Activated naive CD4-positive, alpha-beta T cell treated with Interleukin-2 at 50 U/mL for 16 hours (primary cell): Measurements from ENCODE around the gene L1TD1.
"Not testable (repeated sequence)": the region's sequence is repeated elsewhere in the genome, so short reads cannot be mapped to it uniquely, and the experiment has no call there.

Source experiments
- DNase-seq: peaks from one replicate; pipeline ENCODE4 v3.0.0-alpha.2; 2020

L1TD1 gene

DNA sequence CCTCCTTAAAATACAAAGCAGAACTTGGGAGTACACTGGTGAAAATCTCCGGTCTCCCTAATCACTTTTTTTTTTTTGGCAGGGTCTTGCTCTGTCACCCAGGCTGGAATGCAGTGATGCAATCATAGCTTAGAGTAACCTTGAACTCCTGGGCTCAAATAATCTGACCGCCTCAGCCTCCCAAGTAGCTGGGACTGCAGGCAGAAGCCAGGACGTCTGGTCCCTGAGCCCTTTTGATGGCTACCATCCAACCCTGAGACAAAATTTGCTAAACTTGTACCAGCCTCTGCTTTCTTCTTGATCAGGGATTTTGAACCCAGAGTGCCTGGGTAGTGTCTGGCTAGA is 4.1 kb downstream of the L1TD1 start:
- no peak for DNase-seq

DNA sequence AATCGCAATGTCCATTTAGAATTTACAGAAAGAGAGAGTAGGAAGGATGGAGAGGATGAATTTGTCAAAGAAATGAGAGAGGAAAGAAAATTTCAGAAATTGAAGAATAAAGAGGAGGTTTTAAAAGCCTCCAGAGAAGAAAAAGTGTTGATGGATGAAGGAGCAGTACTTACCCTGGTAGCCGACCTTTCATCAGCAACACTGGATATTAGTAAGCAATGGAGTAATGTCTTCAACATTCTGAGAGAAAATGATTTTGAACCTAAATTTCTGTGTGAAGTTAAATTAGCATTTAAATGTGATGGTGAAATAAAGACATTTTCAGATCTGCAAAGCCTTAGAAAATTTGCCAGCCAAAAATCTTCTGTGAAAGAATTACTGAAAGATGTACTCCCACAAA is 12.5 kb downstream of the L1TD1 start:
- no peak for DNase-seq

DNA sequence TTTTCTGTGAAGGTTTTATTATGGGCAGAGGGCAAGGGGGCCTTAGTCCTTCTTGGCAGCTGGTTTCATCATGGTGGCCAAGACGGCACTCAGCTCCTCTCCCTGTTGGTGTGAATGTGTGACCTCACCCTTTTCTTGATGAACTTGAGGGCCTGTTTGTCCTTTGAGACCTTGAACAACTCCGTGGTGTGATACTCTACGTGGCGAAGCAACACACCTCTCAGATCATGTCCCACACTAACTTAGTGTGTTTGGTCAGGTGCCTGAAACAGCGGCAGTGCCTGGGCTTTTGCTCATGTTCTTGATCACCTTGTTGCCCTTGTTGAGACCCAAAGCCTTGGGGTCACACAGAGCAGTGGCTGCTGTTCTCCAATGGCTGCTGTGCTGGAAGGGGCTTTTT is 13.4 kb downstream of the L1TD1 start:
- no peak for DNase-seq

DNA sequence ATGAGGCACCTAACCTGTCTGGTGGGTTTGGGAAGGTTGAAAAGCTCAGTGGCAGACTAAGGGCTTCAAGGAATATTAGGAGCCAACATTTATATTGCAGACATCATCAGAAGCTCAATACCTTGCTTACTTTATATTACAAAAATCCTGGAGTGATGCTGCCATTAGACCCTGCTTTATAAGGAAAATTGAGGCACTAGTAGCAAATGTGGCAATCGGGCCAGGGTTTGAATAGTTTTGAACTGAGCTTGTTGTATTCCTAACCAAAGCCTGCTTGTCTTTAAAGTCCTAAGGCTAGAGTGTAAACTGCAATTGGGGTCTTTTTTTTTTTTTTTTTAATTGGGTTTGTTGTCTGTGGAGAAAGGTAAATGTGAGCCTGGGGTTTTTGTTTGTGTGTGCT is 14.3 kb downstream of the L1TD1 start:
- DNase-seq, result no peak

DNA sequence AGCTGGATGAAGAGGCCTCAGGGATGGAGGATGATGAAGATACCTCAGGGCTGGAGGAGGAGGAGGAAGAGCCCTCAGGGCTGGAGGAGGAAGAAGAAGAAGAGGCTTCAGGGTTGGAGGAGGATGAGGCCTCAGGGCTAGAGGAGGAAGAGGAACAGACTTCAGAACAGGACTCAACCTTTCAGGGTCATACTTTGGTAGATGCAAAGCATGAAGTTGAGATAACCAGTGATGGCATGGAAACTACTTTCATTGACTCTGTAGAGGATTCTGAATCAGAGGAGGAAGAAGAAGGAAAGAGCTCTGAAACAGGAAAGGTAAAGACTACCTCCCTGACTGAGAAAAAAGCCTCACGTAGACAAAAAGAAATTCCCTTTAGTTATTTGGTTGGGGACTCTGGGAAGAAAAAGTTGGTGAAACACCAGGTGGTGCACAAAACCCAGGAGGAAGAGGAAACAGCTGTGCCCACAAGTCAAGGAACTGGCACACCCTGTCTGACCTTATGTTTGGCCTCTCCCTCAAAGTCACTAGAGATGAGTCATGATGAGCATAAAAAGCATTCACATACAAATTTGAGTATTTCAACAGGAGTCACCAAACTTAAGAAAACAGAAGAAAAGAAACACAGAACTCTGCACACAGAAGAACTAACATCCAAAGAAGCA is 15.4 kb downstream of the L1TD1 start:
- no peak for DNase-seq

DNA sequence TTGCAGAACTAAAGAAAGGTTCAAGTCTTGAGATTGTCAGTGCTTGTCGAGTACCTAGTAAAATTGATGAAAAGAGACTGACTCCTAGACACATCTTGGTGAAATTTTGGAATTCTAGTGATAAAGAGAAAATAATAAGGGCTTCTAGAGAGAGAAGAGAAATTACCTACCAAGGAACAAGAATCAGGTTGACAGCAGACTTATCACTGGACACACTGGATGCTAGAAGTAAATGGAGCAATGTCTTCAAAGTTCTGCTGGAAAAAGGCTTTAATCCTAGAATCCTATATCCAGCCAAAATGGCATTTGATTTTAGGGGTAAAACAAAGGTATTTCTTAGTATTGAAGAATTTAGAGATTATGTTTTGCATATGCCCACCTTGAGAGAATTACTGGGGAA is 16.3 kb downstream of the L1TD1 start:
- no peak for DNase-seq

DNA sequence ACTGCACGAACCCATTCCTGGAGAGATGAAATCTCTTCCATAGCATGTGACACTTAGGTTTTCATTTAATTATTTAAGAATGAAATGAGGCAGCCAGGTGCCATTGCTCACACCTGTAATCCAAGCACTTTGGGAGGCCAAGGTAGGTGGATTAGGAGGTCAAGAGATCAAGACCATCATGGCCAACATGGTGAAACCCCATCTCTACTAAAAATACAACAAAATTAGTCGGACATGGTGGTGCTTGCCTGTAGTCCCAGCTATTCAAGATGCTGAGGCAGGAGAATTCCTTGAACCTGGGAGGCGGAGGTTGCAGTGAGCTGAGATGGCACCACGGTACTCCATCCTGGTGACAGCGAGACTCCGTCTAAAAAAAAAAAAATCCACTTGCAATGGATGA is 17.8 kb downstream of the L1TD1 start:
- DNase-seq, result no peak

DNA sequence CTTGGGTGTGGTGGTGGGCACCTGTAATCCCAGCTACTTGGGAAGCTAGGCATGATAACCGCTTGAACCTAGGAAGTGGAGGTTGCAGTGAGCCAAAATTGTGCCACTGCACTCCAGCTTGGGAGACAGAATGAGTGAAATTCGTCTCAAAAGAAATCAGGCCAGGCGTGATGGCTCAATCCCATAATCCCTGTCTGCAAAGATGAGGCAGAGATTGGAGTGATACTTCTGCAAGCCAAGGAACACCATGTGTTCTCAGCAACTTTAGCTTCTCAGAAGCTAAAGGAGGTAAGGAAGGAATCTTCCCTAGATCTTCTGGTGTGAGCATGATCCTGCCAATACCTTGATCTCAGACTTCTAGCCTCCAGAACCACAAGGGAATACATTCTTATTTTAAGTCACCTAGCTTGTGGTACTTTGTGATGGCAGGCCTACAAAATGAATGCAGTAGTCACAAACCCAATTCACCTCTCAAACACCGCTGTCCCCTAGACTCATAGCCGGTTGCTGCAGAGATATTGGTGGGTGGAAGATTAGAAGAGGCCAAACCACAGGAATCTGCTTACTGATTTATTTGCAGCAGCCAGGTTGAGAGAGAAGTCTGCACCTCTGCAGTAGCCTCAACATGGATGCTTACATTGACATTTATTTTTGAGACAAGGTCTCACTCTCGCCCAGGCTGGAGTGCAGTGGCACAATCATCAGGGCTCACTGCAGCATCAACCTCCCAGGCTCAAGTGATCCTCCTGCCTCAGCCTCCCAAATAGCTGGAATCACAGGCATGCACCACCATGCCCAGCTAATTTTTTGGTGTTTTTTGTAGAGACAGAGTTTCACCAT is 18.6 kb downstream of the L1TD1 start:
- no peak for DNase-seq

DNA sequence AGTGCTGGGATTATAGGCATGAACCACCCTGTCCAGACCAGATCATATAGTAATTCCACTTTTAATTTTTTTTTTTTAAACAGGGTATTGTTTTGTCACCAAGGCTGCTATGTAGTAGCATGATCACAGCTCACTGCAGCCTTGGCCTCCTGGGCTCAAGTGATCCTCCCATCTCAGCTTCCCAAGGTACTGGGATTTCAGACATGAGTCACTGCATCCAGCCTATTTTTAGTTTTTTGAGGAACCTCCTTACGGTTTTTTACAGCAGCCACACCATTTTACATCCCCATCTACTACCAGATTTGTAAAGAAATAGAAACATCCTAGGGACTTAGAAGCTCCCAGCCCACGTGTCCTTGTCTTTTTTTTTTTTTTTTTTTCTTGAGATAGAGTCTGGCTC is 24.0 kb downstream of the L1TD1 start:
- DNase-seq, result no peak

DNA sequence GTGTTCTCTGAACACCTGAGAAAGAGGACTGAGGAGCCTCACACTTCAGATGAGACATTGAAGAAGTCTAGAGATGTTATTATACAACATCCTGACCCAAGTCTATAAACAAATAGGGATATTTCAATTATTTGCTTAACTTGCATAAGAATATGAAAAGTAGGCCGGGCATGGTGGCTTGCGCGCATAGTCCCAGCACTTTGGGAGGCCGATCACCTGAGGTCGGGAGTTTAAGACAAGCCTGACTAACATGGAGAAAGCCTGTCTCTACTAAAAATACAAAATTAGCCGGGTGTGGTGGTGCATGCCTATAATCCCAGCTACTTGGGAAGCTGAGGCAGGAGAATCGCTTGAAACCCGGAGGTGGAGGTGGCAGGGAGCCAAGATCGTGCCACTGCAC is 25.8 kb downstream of the L1TD1 start:
- not testable (repeated sequence) for DNase-seq

DNA sequence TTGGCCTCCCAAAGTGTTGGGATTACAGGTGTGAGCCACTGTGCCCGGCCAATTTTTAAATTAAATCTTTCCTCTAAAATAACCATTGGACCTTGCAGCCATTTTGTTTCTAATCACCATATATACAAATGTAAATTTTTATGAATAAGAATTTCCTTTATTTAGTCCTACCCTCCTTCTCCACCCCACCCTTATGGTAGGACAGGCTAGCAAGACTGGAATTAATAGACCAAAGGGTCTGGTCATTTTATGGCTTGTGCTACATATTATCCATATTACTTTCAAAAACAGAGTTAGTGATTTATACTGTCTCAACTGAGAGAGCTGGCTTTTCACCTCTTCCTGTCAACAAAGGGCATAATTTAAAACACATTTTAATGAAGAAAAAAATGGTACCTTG is 26.5 kb downstream of the L1TD1 start:
- DNase-seq, result no peak

DNA sequence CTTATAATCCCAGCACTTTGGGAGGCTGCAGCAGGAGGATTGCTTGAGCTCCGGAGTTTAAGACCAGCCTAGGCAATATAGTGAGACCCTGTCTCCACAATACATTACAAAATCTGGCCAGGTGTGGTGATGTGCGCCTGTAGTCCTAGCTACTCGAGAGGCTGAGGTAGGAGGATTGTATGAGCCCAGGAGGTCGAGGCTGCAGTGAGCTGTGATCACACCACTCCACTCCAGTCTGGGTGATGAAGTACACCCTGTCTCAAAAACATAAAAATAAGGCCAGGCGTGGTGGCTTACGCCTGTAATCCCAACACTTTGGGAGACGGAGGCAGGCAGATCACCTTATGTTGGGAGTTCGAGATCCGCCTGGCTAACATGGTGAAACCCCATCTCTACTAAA is 27.7 kb downstream of the L1TD1 start:
- DNase-seq, result no peak

DNA sequence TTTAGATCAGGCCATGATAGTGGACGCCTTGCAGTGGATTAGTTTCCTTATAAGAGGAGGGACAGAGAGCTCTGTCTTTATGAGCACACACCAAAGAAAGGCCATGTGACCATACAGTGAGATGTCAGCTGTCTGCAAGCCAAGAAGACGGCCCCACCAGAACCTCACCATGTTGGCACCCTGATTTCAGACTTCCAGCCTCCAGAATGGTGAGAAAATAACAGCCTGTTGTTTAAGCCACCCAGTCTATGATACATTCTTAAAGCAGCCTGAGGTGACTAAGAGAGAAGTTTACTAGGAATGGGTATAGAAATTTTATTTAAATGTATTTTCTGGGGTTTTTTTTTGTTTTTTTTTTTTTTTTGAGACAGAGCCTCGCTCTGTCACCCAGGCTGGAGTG is 29.5 kb downstream of the L1TD1 start:
- DNase-seq, result no peak

DNA sequence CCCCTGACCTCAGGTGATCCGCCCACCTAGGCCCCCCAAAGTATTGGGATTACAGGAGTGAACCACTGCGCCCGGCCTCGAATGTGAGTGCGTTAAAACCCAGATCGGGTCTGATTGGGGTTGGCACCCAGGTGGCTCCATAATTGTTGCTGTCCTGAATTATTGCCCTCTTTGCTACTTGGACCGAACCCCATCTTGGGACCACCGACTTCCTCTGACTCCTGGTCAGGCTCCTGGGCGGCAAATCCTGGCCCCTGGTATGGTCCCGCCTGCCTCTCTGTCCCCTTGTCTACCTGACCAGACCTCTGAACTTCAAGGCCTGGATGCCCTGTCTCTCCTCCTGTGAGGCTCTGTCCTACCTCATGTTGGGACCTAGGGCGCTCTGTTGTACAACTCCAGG is 32.8 kb downstream of the L1TD1 start:
- DNase-seq, result no peak

DNA sequence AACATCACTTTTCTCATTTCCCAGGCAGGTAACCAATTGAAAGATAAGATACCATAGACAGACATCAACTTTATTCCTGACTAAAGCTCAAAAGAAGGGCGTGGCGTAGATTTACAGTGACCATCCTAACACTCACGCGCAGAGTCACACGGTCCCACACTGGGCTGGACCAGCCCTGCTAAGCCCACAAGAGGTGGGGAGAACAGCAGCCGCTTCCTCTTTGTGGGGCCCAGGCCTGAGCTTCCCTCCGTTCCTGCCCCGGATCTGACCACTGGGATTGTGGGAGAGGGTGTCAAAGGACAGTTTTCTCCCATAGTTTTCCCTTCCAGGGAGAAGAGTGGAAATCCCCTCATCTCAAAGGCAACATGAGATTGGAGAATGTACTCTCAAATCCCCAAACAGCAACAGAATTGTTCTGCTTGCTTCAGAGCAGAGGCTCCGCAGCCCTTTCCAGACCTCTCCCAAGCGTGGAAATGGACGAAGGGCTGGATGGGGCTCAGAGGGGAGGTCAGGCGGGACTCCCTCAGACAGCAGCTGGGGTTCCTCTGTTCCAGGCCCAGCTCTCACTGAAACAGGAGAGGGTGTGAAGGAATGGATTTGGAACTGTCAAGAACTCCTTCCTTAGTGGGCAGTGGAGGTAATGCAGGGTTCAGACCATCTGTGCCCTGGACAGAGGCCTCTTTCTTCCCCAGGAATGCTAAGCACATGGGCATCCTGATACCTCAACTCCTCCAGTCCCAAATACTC is 33.7 kb downstream of the L1TD1 start:
- no peak for DNase-seq

DNA sequence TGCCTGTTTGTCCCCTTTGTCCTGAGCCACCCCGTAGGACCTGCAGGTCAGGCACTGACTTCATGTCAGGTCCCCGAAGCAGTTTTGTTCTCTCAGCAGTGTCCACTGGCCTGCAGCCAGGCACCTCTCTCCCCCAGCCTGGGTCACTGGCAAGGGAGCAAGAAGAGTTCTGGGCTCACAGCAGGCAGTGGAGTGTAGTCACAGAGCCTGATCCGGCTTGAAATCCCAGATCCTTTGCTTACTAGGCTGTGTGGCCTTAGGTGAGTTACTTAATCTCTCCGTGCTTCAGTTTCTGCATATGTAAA is 34.2 kb downstream of the L1TD1 start:
- no peak for DNase-seq

DNA sequence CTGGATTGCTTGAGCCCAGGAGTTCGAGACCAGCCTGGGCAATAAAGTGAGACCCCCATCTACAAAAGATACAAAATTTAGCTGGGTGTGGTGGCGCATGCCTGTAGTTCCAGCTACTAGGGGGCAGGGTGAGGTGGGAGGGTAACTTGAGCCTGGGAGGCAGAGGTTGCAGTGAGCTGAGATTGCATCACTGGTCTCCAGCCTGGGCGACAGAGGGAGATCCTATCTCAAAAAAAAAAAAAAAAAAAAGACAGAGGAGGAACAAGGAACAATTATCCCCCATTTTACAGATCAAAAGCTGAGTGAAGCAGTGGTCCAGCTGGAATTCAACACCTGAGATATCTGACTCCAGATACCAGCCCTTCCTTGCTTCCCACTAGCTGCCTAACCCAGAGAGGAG is 34.8 kb downstream of the L1TD1 start:
- DNase-seq, result no peak

DNA sequence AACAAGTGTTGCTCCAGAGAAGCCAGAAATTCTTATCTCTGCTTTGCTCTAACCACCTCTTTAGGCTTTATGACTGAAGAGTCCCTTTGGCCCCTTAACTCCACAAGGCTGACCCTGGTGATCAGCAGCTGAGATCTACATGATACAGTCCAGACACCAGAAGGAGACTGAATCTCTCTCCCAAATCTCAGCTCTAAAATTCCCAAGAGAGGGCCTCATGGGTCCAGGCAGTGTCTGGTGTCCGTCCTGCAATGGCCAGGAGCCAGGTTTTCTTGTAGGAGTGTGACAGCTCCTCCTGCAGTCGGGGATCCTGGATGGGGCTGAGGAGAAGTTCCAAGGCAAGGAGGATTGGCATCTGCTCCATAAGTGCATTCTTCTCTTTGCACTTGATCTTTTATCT is 35.3 kb downstream of the L1TD1 start:
- DNase-seq, result no peak

DNA sequence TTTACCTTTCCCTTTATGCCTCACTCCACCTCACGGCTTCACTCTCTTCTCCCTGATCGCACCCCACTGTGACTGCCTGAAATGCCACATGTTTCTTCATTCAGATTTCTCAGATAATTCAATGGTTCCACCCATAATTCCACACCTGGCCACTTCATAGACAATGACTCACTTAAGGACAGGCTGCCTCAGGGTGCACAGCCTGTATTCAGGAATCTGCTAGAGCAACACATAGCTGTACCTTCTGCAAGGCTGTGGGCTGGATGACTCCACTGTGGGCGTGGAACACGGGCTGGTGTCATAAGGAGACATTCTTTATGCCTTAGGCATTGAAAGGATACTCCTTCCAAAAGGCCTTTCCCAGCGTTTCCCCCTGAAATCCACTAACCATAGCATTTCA is 36.1 kb downstream of the L1TD1 start:
- DNase-seq, result no peak

DNA sequence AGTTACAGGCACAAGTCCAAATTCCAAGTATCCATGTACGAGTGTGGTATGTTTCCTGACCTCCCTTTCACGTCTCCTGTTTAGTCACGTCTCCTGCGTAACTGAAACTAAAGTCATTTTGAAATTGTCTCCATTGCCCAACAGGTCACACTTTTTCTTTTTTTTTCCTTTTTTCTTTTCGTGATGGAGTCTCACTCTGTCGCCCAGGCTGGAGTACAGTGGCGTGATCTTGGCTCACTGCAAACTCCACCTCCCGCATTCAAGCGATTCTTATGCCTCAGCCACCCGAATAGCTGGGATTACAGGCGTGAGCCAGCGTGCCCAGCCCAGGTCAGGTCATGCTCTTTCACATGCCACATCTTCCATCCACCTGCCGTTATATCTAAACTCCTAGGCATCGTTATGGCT is 38.2 kb downstream of the L1TD1 start:
- DNase-seq, result no peak

DNA sequence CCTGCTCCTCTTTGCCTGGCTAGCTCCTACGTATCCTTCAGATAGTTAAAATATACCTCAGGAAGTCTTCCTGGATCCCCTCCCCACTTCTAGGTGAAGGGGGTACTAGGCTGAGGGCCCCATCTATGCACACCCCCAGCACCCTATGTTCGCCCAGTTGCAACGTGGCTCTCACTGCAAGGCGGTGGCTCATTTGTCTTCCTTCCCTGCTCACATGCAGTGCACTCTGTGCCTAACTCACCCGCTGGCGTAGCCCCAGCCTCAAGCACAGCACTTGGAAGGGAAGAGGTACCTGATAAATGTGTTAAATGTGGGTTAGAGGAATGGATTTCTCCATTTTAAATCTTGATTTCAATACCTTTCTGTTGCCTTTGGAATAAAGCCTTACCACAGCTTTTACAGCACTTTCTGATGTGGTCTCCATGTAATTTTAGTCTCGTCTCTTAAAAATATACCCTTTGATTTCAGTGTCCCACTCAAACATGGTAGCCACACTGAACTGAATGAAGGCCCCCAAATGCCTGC is 39.3 kb downstream of the L1TD1 start:
- DNase-seq, result no peak

DNA sequence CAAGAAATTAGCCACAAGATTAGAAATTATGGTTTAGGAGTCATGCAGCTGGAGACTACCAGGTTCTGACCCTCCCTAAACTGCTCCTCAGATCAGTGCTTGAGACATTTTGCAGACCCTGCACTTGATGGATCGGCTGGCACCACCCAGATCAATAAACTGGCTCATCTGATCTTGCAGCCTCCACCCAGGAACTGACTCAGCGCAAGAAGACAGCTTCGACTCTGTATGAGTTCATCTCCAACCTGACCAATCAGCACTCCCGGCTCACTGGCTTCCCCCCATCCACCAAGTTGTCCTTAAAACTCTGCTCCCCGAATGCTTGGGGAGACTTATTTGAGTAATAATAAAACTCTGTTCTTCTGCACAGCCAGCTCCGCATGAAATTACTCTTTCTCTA is 40.0 kb downstream of the L1TD1 start:
- DNase-seq, result no peak

DNA sequence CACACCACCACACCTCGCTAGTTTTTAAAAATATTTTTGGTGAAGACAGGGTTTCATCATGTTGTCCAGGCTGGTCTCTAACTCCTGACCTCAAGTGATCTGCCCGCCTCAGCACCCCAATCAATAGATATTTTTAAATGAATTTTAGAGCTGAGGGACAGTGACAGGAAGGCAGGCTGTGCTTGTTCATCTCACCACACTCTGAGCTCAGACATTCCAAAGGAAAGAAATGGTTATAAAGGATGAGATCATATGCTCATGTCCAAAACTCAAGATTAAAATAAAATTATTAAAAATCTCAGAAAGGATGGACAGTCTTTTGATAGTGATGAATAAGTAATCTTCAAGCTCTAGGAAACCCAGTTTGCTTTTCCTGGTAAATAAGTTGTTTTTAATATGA is 40.9 kb downstream of the L1TD1 start:
- no peak for DNase-seq

DNA sequence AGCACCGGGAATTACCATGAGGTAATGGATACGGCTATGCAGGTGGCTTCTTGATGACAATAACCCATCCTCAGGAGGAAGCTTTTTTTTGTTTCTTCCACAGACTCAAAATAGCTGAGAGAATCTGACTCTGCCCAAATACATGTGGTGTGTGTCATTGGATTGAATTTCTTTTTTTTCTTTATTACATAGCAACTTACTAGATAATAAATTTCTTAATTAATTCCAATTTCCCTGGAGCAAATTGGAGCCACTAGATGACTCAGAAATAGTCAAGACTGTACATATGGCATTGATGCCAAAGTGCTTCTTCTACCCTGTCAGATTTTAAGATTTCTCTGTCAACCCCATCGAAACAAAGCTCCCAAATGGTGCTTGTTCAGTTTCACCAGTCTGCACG is 42.7 kb downstream of the L1TD1 start:
- DNase-seq, result no peak
